GM23338 (cell line): ENCODE results near the gene PTPRN2. TPM values are rescaled to one million over a fixed set of nuclear protein-coding genes. Genes with fewer than 3 reads are reported as not detected.

Source experiments
- ATAC-seq: fragments of 200-7000 bp; cut with Tn5 transposase; 3 replicates; pipeline ENCODE4 v1.9.1; 2020
- DNase-seq: peaks from one replicate; pipeline ENCODE4 v3.0.0-alpha.2; 2015; ENCODE audit warnings: low spot score
- H2AFZ ChIP-seq: fragments of 200-600 bp; sonication (generic); 2 replicates; pipeline ENCODE4 v1.8.0; 2016; ENCODE audit warnings: antibody characterized with exemption, mild to moderate bottlenecking, moderate library complexity
- H3F3A ChIP-seq: fragments of 200-600 bp; sonication (generic); replicated peaks from 2 replicates; pipeline ENCODE4 v1.8.0; 2017; ENCODE audit warnings: antibody characterized with exemption, mixed run types, low read depth
- H3K27ac ChIP-seq: fragments of 200-600 bp; sonication (generic); 2 replicates; pipeline ENCODE4 v1.6.1; 2016; ENCODE audit warnings: low read depth
- H3K27me3 ChIP-seq: fragments of 200-600 bp; sonication (generic); 2 replicates; pipeline ENCODE4 v1.8.0; 2016; ENCODE audit warnings: mild to moderate bottlenecking, mixed run types, moderate library complexity; ENCODE audit not compliant: insufficient read depth
- H3K36me3 ChIP-seq: fragments of 200-600 bp; sonication (generic); 2 replicates; pipeline ENCODE4 v1.8.0; 2016; ENCODE audit warnings: mild to moderate bottlenecking; ENCODE audit not compliant: insufficient read depth
- H3K4me1 ChIP-seq: fragments of 200-600 bp; sonication (generic); 2 replicates; pipeline ENCODE4 v1.8.0; 2016; ENCODE audit warnings: mild to moderate bottlenecking, moderate library complexity; ENCODE audit not compliant: insufficient read depth
- H3K4me2 ChIP-seq: fragments of 200-600 bp; sonication (generic); 2 replicates; pipeline ENCODE4 v1.7.1; 2017; ENCODE audit warnings: mixed run types
- H3K4me3 ChIP-seq: fragments of 200-600 bp; sonication (generic); 2 replicates; pipeline ENCODE4 v1.6.1; 2016; ENCODE audit warnings: mixed run types
- H3K79me2 ChIP-seq: fragments of 200-600 bp; sonication (generic); replicated peaks from 2 replicates; pipeline ENCODE4 v1.8.0; 2017; ENCODE audit warnings: mild to moderate bottlenecking; ENCODE audit not compliant: insufficient read depth
- H3K9me2 ChIP-seq: fragments of 200-600 bp; sonication (generic); 2 replicates; pipeline ENCODE4 v1.8.0; 2017; ENCODE audit not compliant: insufficient read depth
- H4K20me1 ChIP-seq: fragments of 200-600 bp; sonication (generic); replicated peaks from 2 replicates; pipeline ENCODE4 v1.8.0; 2017; ENCODE audit warnings: mild to moderate bottlenecking; ENCODE audit not compliant: insufficient read depth
- H3K27ac Mint-ChIP-seq: 2 replicates; pipeline ENCODE4 v1.8.0; 2020; ENCODE audit warnings: inconsistent platforms, mild to moderate bottlenecking, moderate library complexity, mixed read lengths
- H3K27me3 Mint-ChIP-seq: 3 replicates; pipeline ENCODE4 v1.8.0; 2022; ENCODE audit warnings: low read depth, mild to moderate bottlenecking, moderate library complexity, mixed read lengths, inconsistent platforms; ENCODE audit not compliant: insufficient read depth, poor library complexity
- H3K36me3 Mint-ChIP-seq: 3 replicates; pipeline ENCODE4 v1.8.0; 2021; ENCODE audit warnings: low read depth, mild to moderate bottlenecking, inconsistent platforms, moderate library complexity, mixed read lengths
- H3K4me1 Mint-ChIP-seq: 3 replicates; pipeline ENCODE4 v1.8.0; 2020; ENCODE audit warnings: mild to moderate bottlenecking, inconsistent platforms, mixed read lengths
- H3K4me3 Mint-ChIP-seq: 3 replicates; pipeline ENCODE4 v1.8.0; 2021; ENCODE audit warnings: moderate library complexity, mild to moderate bottlenecking, inconsistent platforms, mixed read lengths
- H3K9me3 Mint-ChIP-seq: 3 replicates; pipeline ENCODE4 v1.8.0; 2020; ENCODE audit warnings: moderate library complexity, mild to moderate bottlenecking, inconsistent platforms, mixed read lengths
- CREB1 ChIP-seq: fragments of 250-450 bp; sonication (Bioruptor Pico); IDR thresholded peaks from 2 replicates; pipeline ENCODE4 v1.5.0; 2020; ENCODE audit warnings: low read depth, mild to moderate bottlenecking, moderate library complexity
- ETS1 ChIP-seq: IDR thresholded peaks from 2 replicates; pipeline ENCODE4 v1.6.1; 2016; ENCODE audit warnings: antibody characterized with exemption
- EZH2 ChIP-seq: fragments of 200-600 bp; sonication (generic); IDR thresholded peaks from one replicate; pipeline ENCODE4 v1.8.0; 2017; ENCODE audit warnings: antibody characterized with exemption, mild to moderate bottlenecking, low read depth; ENCODE audit not compliant: unreplicated experiment
- JUNB ChIP-seq: IDR thresholded peaks from one replicate; pipeline ENCODE4 v1.6.1; 2016; ENCODE audit warnings: antibody characterized with exemption; ENCODE audit not compliant: unreplicated experiment
- NANOG ChIP-seq: IDR thresholded peaks from 2 replicates; pipeline ENCODE4 v1.6.1; 2016; ENCODE audit warnings: antibody characterized with exemption, borderline replicate concordance
- POLR2AphosphoS5 ChIP-seq: IDR thresholded peaks from 2 replicates; pipeline ENCODE4 v1.6.1; 2016; ENCODE audit warnings: antibody characterized with exemption, low read depth
- ZNF331 ChIP-seq: fragments of 250-450 bp; sonication (Bioruptor Pico); IDR thresholded peaks from 2 replicates; pipeline ENCODE4 v1.5.0; 2020; ENCODE audit warnings: low read depth, mild to moderate bottlenecking, moderate library complexity
- polyA plus RNA-seq: library from polyadenylated mRNA; unstranded; fragments of >200 nt; fragmentation: Nextera tagmentation; extraction: Ambion mirVana; gene quantifications from 2 replicates; pipeline ENCODE4 v1.2.1, GENCODE V29; 2016
- total RNA-seq: library from RNA; depleted of rRNA; stranded (reverse); fragments of >200 nt; shearing (Covaris generic); gene quantifications from 2 replicates; pipeline ENCODE4 v1.2.3, GENCODE V29; 2014
- TF ChIP-seq, protein P1 (sequence below): fragments of 250-450 bp; sonication (Bioruptor Pico); IDR thresholded peaks from 2 replicates; pipeline ENCODE4 v1.5.0; 2020; ENCODE audit warnings: mild to moderate bottlenecking, moderate library complexity
- TF ChIP-seq, protein P2 (sequence below), 2 experiments: fragments of 200-600 bp in 1 of 2; sonication (generic) in 1 of 2; conservative IDR thresholded peaks; 2 replicates each; pipeline versions ENCODE4 v1.5.1 to v1.6.1; 2016 to 2017; ENCODE audit warnings: antibody characterized with exemption in 2 of 2, low read depth in 2 of 2, mild to moderate bottlenecking in 2 of 2, moderate library complexity in 1 of 2

Gene PTPRN2
- total and polyA plus RNA-seq, 2 experiments from 2014 or later, result 0.87 to 4.0 TPM

DNA sequence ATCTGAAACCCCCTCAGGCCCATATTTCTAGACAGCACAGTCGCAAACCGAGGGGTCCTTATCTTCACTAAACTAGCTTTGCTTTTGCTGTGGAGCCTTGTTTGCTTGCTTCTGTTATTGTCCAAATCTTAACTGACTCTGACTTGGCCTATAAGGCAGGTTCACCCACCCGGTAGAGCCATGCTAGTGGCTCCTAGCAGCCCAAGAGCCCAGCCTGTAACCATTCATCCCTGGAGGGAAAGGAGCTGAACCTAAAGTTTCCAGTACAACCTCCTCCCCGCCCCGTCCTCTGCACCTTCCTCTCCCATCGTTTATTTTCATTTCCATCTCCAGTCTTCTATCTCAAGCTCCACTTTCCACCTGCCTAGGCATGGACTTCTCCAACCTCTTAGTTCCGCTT lies 345.7 kb downstream of the PTPRN2 start:
- no peaks in the 10 kb centered on the region for H3F3A ChIP-seq
- Mint-ChIP-seq H3K4me3 (no peak overlapping the region), H3K27me3 (peaks cover 5% of the 10 kb centered on the region), H3K4me1 (no peaks in the 10 kb centered on the region), H3K9me3 (peaks cover 33% of the 10 kb centered on the region), H3K27ac (no peak overlapping the region), H3K36me3 (peaks cover 43% of the 10 kb centered on the region)
- no peak overlapping the region for H3K4me2 ChIP-seq
- TF ChIP-seq, protein P1, sequence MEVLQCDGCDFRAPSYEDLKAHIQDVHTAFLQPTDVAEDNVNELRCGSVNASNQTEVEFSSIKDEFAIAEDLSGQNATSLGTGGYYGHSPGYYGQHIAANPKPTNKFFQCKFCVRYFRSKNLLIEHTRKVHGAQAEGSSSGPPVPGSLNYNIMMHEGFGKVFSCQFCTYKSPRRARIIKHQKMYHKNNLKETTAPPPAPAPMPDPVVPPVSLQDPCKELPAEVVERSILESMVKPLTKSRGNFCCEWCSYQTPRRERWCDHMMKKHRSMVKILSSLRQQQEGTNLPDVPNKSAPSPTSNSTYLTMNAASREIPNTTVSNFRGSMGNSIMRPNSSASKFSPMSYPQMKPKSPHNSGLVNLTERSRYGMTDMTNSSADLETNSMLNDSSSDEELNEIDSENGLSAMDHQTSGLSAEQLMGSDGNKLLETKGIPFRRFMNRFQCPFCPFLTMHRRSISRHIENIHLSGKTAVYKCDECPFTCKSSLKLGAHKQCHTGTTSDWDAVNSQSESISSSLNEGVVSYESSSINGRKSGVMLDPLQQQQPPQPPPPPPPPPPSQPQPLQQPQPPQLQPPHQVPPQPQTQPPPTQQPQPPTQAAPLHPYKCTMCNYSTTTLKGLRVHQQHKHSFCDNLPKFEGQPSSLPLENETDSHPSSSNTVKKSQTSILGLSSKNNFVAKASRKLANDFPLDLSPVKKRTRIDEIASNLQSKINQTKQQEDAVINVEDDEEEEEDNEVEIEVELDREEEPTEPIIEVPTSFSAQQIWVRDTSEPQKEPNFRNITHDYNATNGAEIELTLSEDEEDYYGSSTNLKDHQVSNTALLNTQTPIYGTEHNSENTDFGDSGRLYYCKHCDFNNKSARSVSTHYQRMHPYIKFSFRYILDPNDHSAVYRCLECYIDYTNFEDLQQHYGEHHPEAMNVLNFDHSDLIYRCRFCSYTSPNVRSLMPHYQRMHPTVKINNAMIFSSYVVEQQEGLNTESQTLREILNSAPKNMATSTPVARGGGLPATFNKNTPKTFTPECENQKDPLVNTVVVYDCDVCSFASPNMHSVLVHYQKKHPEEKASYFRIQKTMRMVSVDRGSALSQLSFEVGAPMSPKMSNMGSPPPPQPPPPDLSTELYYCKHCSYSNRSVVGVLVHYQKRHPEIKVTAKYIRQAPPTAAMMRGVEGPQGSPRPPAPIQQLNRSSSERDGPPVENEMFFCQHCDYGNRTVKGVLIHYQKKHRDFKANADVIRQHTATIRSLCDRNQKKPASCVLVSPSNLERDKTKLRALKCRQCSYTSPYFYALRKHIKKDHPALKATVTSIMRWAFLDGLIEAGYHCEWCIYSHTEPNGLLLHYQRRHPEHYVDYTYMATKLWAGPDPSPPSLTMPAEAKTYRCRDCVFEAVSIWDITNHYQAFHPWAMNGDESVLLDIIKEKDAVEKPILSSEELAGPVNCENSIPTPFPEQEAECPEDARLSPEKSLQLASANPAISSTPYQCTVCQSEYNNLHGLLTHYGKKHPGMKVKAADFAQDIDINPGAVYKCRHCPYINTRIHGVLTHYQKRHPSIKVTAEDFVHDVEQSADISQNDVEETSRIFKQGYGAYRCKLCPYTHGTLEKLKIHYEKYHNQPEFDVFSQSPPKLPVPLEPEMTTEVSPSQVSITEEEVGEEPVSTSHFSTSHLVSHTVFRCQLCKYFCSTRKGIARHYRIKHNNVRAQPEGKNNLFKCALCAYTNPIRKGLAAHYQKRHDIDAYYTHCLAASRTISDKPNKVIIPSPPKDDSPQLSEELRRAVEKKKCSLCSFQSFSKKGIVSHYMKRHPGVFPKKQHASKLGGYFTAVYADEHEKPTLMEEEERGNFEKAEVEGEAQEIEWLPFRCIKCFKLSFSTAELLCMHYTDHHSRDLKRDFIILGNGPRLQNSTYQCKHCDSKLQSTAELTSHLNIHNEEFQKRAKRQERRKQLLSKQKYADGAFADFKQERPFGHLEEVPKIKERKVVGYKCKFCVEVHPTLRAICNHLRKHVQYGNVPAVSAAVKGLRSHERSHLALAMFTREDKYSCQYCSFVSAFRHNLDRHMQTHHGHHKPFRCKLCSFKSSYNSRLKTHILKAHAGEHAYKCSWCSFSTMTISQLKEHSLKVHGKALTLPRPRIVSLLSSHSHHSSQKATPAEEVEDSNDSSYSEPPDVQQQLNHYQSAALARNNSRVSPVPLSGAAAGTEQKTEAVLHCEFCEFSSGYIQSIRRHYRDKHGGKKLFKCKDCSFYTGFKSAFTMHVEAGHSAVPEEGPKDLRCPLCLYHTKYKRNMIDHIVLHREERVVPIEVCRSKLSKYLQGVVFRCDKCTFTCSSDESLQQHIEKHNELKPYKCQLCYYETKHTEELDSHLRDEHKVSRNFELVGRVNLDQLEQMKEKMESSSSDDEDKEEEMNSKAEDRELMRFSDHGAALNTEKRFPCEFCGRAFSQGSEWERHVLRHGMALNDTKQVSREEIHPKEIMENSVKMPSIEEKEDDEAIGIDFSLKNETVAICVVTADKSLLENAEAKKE (CRISPR knock-in tag), result no peak
- TF ChIP-seq ZNF331 (no peak), EZH2 (no peak), NANOG (no peak), ETS1 (no peak), JUNB (no peak), CREB1 (CRISPR knock-in tag) (no peak), POLR2AphosphoS5 (no peak)
- TF ChIP-seq, protein P2, sequence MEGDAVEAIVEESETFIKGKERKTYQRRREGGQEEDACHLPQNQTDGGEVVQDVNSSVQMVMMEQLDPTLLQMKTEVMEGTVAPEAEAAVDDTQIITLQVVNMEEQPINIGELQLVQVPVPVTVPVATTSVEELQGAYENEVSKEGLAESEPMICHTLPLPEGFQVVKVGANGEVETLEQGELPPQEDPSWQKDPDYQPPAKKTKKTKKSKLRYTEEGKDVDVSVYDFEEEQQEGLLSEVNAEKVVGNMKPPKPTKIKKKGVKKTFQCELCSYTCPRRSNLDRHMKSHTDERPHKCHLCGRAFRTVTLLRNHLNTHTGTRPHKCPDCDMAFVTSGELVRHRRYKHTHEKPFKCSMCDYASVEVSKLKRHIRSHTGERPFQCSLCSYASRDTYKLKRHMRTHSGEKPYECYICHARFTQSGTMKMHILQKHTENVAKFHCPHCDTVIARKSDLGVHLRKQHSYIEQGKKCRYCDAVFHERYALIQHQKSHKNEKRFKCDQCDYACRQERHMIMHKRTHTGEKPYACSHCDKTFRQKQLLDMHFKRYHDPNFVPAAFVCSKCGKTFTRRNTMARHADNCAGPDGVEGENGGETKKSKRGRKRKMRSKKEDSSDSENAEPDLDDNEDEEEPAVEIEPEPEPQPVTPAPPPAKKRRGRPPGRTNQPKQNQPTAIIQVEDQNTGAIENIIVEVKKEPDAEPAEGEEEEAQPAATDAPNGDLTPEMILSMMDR (conservative IDR thresholded peaks at IDR 0.05; ENCODE audit: low read depth in 2 of 2), result no peak
- H3K9me2 ChIP-seq, result no peaks in the 10 kb centered on the region
- no peaks in the 10 kb centered on the region for H3K4me1 ChIP-seq
- no peaks in the 10 kb centered on the region for H3K27me3 ChIP-seq
- no peaks in the 10 kb centered on the region; the same call in 1 of the 2 replicates for H3K36me3 ChIP-seq
- no peak for ATAC-seq
- DNase-seq, result no peak
- H3K79me2 ChIP-seq, result no peaks in the 10 kb centered on the region
- H3K4me3 ChIP-seq, result no peak overlapping the region
- H2AFZ ChIP-seq, result no peak overlapping the region
- no peaks in the 10 kb centered on the region for H4K20me1 ChIP-seq
- no peak overlapping the region for H3K27ac ChIP-seq
